Endothelial cell of umbilical vein (primary cell): ENCODE measurements around the gene TSSC4. TPM values are rescaled to one million over a fixed set of nuclear protein-coding genes. Genes with fewer than 3 reads are reported as not detected.

Experiments
- BruUV-seq: library from RNA; stranded (reverse); fragments of 400-500 nt; replicated peaks from 2 replicates; lab custom pipeline; 2021; lab: Mats Ljungman, UMichigan
- CTCF ChIA-PET: fragments of 300-600, 350-600 bp; sonication (Branson Sonifier 250); formaldehyde crosslinking; loops from one replicate; lab custom pipeline; 2021; ENCODE audit warnings: antibody characterized with exemption, inconsistent platforms; lab: Charles Lee
- POLR2A ChIA-PET: fragments of 300-600, 350-600 bp; sonication (Branson Sonifier 250); formaldehyde crosslinking; loops from one replicate; lab custom pipeline; 2021; ENCODE audit warnings: antibody characterized with exemption, inconsistent platforms; lab: Charles Lee
- DNase-seq: peaks from one replicate; pipeline ENCODE4 v3.0.0-alpha.2; 2011; ENCODE audit warnings: low read depth, low spot score
- FAIRE-seq: peaks from 2 replicates; lab custom pipeline; 2011; peaks lifted over from hg19 to GRCh38; lab: Jason Lieb, UNC
- H2AFZ ChIP-seq: 2 replicates; pipeline ENCODE4 v1.6.0; 2012; ENCODE audit warnings: low read depth, low read length, control low read depth, inconsistent platforms
- H3K27ac ChIP-seq: 2 replicates; pipeline ENCODE4 v1.5.1; 2011; ENCODE audit warnings: low read depth, mild to moderate bottlenecking, control low read depth, low read length, moderate library complexity; ENCODE audit not compliant: insufficient read depth
- H3K27me3 ChIP-seq, 2 experiments: 2 replicates each; pipeline versions ENCODE4 v1.6.0 to v1.6.1; 2011; ENCODE audit warnings: low read length in 2 of 2, mixed read lengths in 1 of 2; ENCODE audit not compliant: control insufficient read depth in 2 of 2, insufficient read depth in 2 of 2
- H3K36me3 ChIP-seq, 2 experiments: 2 replicates in 1 of 2; 3 replicates in 1 of 2; pipeline ENCODE4 v1.5.1; 2011; ENCODE audit warnings: low read length in 2 of 2, mild to moderate bottlenecking in 1 of 2, moderate library complexity in 1 of 2; ENCODE audit not compliant: control insufficient read depth in 2 of 2, insufficient read depth in 2 of 2; ENCODE audit errors: extremely low read depth in 1 of 2
- H3K4me1 ChIP-seq: 3 replicates; pipeline ENCODE4 v1.5.1; 2011; ENCODE audit warnings: mild to moderate bottlenecking, low read length; ENCODE audit not compliant: control insufficient read depth, insufficient read depth; ENCODE audit errors: extremely low read depth
- H3K4me2 ChIP-seq: 2 replicates; pipeline ENCODE4 v1.6.1; 2011; ENCODE audit warnings: low read length, control low read depth, mixed read lengths; ENCODE audit not compliant: insufficient read depth
- H3K4me3 ChIP-seq, 3 experiments: fragments of 200-600 bp in 1 of 3; sonication (generic), shearing (Covaris generic) in 1 of 3; replicated peaks in 1 of 3; 2 replicates each; pipeline ENCODE4 v1.5.1; 2011 to 2016; ENCODE audit warnings: control low read depth in 3 of 3, low read length in 3 of 3, mild to moderate bottlenecking in 2 of 3, inconsistent platforms in 1 of 3, low read depth in 1 of 3, moderate library complexity in 1 of 3; ENCODE audit not compliant: insufficient read depth in 1 of 3
- H3K79me2 ChIP-seq: 2 replicates; pipeline ENCODE4 v1.6.0; 2012; ENCODE audit warnings: low read length, inconsistent platforms; ENCODE audit not compliant: control insufficient read depth, insufficient read depth
- H3K9ac ChIP-seq: replicated peaks from 2 replicates; pipeline ENCODE3; 2011; ENCODE audit warnings: low read length, control low read depth; ENCODE audit not compliant: insufficient read depth; ENCODE audit errors: extremely low read depth
- H3K9me1 ChIP-seq: replicated peaks from 3 replicates; pipeline ENCODE4 v1.6.0; 2011; ENCODE audit warnings: mild to moderate bottlenecking, low read length; ENCODE audit not compliant: control insufficient read depth, insufficient read depth; ENCODE audit errors: extremely low read depth
- H3K9me3 ChIP-seq: replicated peaks from 2 replicates; pipeline ENCODE4 v1.5.1; 2012; ENCODE audit warnings: low read length, inconsistent platforms; ENCODE audit not compliant: control insufficient read depth, insufficient read depth
- H4K20me1 ChIP-seq: replicated peaks from 2 replicates; pipeline ENCODE3; 2011; ENCODE audit warnings: mild to moderate bottlenecking, low read length; ENCODE audit not compliant: control insufficient read depth, insufficient read depth; ENCODE audit errors: extremely low read depth
- EZH2 ChIP-seq: IDR thresholded peaks from 2 replicates; pipeline ENCODE4 v1.6.1; 2012; ENCODE audit warnings: borderline replicate concordance, low read depth, mild to moderate bottlenecking, moderate library complexity, low read length, inconsistent platforms; ENCODE audit not compliant: severe bottlenecking
- FOS ChIP-seq: IDR thresholded peaks from 2 replicates; pipeline ENCODE4 v1.6.1; 2011; ENCODE audit warnings: mild to moderate bottlenecking, low read length, moderate library complexity, borderline replicate concordance; ENCODE audit not compliant: insufficient read depth
- GATA2 ChIP-seq: IDR thresholded peaks from 2 replicates; pipeline ENCODE4 v1.7.0; 2011; ENCODE audit warnings: low read depth, mild to moderate bottlenecking, moderate library complexity, mixed read lengths, low read length; ENCODE audit not compliant: insufficient read length, insufficient read depth
- JUN ChIP-seq: IDR thresholded peaks from 2 replicates; pipeline ENCODE4 v1.6.1; 2011; ENCODE audit warnings: borderline replicate concordance, low read depth; ENCODE audit not compliant: insufficient read length, insufficient read depth
- MAX ChIP-seq: IDR thresholded peaks from 2 replicates; pipeline ENCODE4 v1.6.1; 2011; ENCODE audit not compliant: insufficient read depth, insufficient read length
- MYC ChIP-seq: IDR thresholded peaks from one replicate; pipeline ENCODE4 v1.6.1; 2011; ENCODE audit warnings: mild to moderate bottlenecking, low read depth, low read length
- POLR2A ChIP-seq: IDR thresholded peaks from 2 replicates; pipeline ENCODE4 v1.6.1; 2012; ENCODE audit warnings: low read depth, mild to moderate bottlenecking, control low read depth, low read length
- POLR2AphosphoS5 ChIP-seq: IDR thresholded peaks from 2 replicates; pipeline ENCODE4 v1.6.1; 2012; ENCODE audit warnings: low read depth, mild to moderate bottlenecking, control low read depth, low read length, moderate library complexity; ENCODE audit not compliant: insufficient read depth
- dilution Hi-C: fragments of 300-500 bp; cut with MboI; formaldehyde crosslinking; loops from one replicate; pipeline ENCODE4 v1.15.0; 2019; ENCODE audit warnings: low sequenced_read_pairs; ENCODE audit not compliant: extremely low pct_ligation_motif_present
- intact Hi-C: fragments of 100-400 bp; cut with micrococcal nuclease; formaldehyde crosslinking; loops from one replicate; pipeline ENCODE4 v1.10.0; 2022
- polyA plus RNA-seq, 4 experiments: library from polyadenylated mRNA; depleted of rRNA in 3 of 4; stranded (reverse) in 3 of 4; unstranded in 1 of 4; fragments of >200 nt; gene quantifications; 2 replicates each; pipeline versions ENCODE4 v1.2.1 to v1.2.3, GENCODE V29; 2011 to 2012; ENCODE audit warnings: missing spikeins in 1 of 4
- total RNA-seq: library from RNA; stranded (reverse); gene quantifications from 2 replicates; pipeline ENCODE4 v1.2.3, GENCODE V29; 2021
- TF ChIP-seq, protein P1 (sequence below), 2 donors: IDR thresholded peaks; 1 replicate in 1 of 2; 2 replicates in 1 of 2; pipeline ENCODE4 v1.5.1; 2011; ENCODE audit warnings: low read length in 2 of 2, mild to moderate bottlenecking in 2 of 2, moderate library complexity in 2 of 2, control low read depth in 1 of 2, inconsistent platforms in 1 of 2, low read depth in 1 of 2; ENCODE audit not compliant: insufficient read depth in 1 of 2; ENCODE audit errors: extremely low read depth in 1 of 2

Gene TSSC4
- total and polyA plus RNA-seq, 2 donors (not counting 3 experiments of a cell fraction or from before 2014, with no cell fraction given) = 42.7 to 59.6 TPM

DNA sequence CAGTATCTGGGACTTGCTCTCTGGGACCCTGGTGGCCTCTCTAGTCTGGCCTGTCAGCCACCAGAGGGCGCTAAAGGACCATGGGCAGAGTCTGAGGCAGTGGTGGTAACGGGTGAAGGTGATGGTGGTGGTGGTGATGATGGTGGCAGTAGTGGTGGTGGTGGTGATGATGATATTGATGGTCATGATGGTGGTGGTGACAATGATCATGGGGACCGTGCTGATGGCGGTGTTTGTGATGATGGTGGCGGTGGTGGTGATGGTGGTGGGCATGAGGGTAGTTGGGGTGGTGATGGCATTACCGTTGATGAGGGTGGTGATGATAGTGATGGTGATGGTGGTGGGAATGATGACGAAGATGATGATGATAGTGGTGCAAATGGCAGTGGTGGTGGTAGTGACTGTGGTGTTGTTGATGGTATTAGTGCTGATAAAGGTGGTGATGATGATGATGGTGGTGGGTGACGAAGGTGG is 27.8 kb downstream of the TSSC4 start:
- no TSS peak for BruUV-seq
- Histone ChIP-seq H4K20me1 (no peaks in the 10 kb centered on the region), H3K9me1 (no peaks in the 10 kb centered on the region), H3K4me1 (no peaks in the 10 kb centered on the region), H3K4me3 (no peak overlapping the region), H3K27ac (no peak overlapping the region), H3K36me3 (no peaks in the 10 kb centered on the region), H3K4me2 (no peak overlapping the region), H3K9me3 (no peaks in the 10 kb centered on the region), H3K9ac (no peak overlapping the region), H3K27me3 (no peaks in the 10 kb centered on the region), H2AFZ (no peak overlapping the region), H3K79me2 (no peaks in the 10 kb centered on the region)
- POLR2A ChIA-PET = no interaction called here
- FAIRE-seq (peak; percentile 44), DNase-seq (peak; percentile 32)
- no peak for TF ChIP-seq EZH2
- TF ChIP-seq, protein P1, sequence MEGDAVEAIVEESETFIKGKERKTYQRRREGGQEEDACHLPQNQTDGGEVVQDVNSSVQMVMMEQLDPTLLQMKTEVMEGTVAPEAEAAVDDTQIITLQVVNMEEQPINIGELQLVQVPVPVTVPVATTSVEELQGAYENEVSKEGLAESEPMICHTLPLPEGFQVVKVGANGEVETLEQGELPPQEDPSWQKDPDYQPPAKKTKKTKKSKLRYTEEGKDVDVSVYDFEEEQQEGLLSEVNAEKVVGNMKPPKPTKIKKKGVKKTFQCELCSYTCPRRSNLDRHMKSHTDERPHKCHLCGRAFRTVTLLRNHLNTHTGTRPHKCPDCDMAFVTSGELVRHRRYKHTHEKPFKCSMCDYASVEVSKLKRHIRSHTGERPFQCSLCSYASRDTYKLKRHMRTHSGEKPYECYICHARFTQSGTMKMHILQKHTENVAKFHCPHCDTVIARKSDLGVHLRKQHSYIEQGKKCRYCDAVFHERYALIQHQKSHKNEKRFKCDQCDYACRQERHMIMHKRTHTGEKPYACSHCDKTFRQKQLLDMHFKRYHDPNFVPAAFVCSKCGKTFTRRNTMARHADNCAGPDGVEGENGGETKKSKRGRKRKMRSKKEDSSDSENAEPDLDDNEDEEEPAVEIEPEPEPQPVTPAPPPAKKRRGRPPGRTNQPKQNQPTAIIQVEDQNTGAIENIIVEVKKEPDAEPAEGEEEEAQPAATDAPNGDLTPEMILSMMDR (IDR thresholded peaks at IDR 0.05; ENCODE audit: extremely low read depth in 1 of 2, insufficient read depth in 1 of 2, low read depth in 1 of 2, low read length in 2 of 2) = peak; percentile 76 to 84
- intact Hi-C loops = loop anchor here (1.0 to 2.0 kb wide), 2 partner anchors 103 to 460 kb away; no protein-coding TSS in a partner anchor
- dilution Hi-C loops = no loop called here
- CTCF ChIA-PET = interaction anchor here (1.3 to 8.0 kb wide), 3 partner anchors 98 to 593 kb away, joined by 3 to 190 read pairs (median 4); no protein-coding TSS in a partner anchor

DNA sequence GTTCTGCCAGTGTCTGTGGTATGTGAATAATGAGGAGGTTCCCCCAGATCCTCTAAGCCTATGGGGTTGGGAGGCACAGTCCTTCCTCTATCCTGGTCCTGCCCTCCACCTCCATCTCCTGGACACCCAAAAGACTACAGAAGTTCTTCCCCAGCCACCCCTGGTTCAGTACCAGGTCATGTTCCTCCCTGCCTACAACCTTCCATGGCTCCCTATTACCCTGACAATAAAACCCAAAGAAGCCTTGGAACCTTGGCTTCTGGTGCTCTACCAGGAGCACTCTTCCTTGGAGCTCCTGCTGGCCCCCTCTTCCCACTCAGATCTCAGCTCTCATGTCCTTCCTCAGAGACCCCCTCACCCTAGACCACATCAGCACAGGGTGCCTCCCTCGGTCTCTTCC is 30.8 kb downstream of the TSSC4 start:
- H3K4me3 ChIP-seq = no peak overlapping the region
- no peaks in the 10 kb centered on the region for H3K79me2 ChIP-seq
- H3K9me1 ChIP-seq = no peaks in the 10 kb centered on the region
- no peaks in the 10 kb centered on the region for H3K27me3 ChIP-seq
- no peaks in the 10 kb centered on the region for H3K36me3 ChIP-seq
- H4K20me1 ChIP-seq = no peaks in the 10 kb centered on the region
- H3K4me2 ChIP-seq = no peak overlapping the region
- intact Hi-C loops (no loop called here), dilution Hi-C loops (no loop called here)
- DNase-seq (no peak), FAIRE-seq (no peak)
- H3K4me1 ChIP-seq = no peaks in the 10 kb centered on the region
- ChIA-PET CTCF (interaction anchor here (0.8 to 1.5 kb wide), 3 partner anchors 10 to 102 kb away, joined by 3 to 4 read pairs (median 3); no protein-coding TSS in a partner anchor), POLR2A (no interaction called here)
- no TSS peak for BruUV-seq
- H2AFZ ChIP-seq = no peak overlapping the region
- no peak for TF ChIP-seq POLR2A
- no peak for TF ChIP-seq EZH2
- no peak for TF ChIP-seq MAX
- TF ChIP-seq MYC = no peak
- no peak for TF ChIP-seq FOS
- no peak for TF ChIP-seq JUN
- no peak for TF ChIP-seq POLR2AphosphoS5
- TF ChIP-seq, protein P1 (IDR thresholded peaks at IDR 0.05; ENCODE audit: extremely low read depth in 1 of 2, insufficient read depth in 1 of 2, low read depth in 1 of 2, low read length in 2 of 2) = no peak
- no peak for TF ChIP-seq GATA2
- no peak overlapping the region for H3K27ac ChIP-seq
- no peak overlapping the region for H3K9ac ChIP-seq
- H3K9me3 ChIP-seq = no peaks in the 10 kb centered on the region
